HG03565 (cell line): ENCODE results near the gene LINC01488.

ENCODE experiments used
- ATAC-seq: cut with Tn5 transposase; IDR thresholded peaks from one replicate; pipeline ENCODE4 v1.9.1; 2021; ENCODE audit warnings: mild to moderate bottlenecking, moderate library complexity; ENCODE audit not compliant: unreplicated experiment

LINC01488 gene

GRCh38 chr11:69476509-69476961 lies 4.9 kb upstream of the LINC01488 start:
- ATAC-seq = no peak

GRCh38 chr11:69477086-69477485 lies 4.4 kb upstream of the LINC01488 start:
- ATAC-seq = no peak

DNA sequence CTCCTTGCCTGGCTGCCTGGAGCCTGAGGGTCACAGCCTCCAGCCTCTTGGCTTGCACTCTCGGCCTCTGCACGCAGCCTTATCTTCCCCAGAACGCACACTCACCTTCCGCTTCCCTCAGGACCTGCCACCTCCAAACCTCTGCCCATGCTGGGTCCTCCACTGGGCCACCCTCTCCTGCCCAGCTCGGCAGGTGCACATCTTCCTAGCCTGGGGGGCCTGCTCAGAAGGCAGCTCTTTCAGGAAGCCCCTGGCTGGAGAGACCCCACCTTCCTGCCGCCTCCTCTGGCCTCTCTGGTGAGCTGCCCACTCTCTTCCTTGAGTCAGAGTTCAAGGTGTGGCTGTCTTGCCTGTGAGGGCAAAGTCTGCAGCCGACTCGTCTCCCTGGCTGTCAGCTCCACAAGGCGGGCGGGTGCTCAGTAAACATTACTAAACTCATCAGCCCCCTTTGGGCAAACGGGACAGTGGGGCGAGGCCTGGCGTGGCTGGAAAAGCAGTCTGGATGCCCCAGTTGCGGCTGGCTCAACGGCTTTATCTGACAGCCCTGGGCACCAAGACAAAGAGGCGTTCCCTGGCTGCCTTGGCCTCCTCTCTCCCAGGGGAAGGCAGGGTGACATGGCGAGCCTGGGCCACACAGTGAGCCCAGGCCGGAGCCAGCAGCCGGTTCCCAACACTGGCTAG lies 1.7 kb upstream of the LINC01488 start:
- ATAC-seq = no peak

GRCh38 chr11:69480547-69481392 lies 693 bp upstream of the LINC01488 start:
- ATAC-seq = no peak

GRCh38 chr11:69482322-69482721 lies 859 bp downstream of the LINC01488 start:
- no peak for ATAC-seq

GRCh38 chr11:69483170-69483569 lies 1.7 kb downstream of the LINC01488 start:
- no peak for ATAC-seq

- ATAC-seq = no peak
These were observed 2.4 kb downstream of the LINC01488 start for GRCh38 chr11:69483691-69484426.

DNA sequence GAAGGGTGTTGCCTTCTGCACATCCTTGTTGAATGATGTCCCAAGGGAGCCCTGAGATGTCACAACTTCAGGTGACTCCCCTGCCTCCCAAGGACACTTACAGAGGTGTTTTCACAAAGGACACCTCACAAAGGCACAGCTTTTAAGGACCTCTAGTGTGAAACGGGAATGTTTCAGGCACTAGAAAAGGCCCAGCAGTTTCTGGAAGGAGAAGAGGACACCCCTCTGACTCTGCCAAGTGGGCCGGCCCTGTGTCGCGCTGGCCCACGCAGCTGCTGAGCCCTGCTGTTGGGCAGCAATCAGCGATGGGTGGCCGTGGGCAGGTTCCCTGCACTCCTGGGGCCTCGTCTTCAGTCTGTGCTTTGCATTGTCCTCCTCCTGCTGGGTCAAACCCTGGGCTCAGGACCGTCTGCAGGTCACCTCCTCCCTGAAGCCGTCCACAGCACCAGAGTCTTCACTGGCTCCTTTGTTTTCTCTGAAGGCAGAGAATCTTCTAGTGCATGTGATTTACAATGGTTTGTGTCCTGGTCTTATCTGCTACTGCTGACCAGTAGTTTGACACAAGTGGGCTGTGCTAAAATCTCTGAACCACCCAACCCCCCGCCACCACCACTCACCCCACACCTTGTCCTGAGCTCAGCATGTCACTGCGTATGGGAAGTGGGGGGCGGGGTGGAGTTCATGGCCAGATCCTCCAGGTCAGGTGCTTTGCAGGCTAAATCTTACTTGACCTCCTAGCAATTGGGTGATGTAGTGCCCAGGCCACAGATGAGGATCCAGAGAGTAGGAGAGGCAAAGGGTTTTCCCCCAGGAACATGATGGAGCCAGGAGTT lies 3.2 kb downstream of the LINC01488 start:
- no peak for ATAC-seq

- ATAC-seq = no peak
These were observed 4.0 kb downstream of the LINC01488 start for GRCh38 chr11:69485337-69486041.

DNA sequence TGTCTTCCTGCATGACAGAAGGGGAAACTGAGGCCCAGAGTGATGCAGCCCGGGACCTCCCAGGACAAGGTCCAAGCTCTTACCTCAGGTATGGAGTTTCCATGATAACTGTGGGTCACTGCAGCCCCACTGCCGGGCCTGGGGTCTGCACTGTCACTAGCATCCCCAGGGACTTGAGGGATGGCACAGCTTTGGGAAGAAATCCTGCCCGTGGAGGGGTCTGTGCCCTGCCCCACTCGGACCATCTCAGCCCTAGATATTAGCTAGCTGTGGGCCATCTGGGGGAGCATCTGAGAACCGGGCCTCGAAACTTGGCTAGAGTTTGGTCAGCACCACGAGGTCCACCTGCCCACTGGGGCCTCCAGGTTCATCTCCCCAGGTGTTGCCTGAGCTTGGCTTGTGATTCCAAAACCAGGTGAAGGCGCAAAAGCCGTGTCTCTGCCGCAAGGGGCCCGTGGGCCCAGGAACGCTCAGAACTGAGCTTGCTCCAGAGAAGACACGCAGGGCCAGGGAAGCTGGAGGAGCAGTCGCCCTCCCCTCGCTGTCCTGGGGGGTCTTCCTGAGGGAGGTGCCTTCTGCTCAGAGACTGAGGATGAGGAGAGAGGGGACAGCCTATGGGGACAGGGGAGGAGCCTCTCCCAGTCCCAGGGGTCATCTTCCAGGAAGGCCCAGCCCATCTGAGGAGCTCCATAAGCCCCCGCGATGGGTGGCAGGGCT lies 4.8 kb downstream of the LINC01488 start:
- no peak for ATAC-seq

DNA sequence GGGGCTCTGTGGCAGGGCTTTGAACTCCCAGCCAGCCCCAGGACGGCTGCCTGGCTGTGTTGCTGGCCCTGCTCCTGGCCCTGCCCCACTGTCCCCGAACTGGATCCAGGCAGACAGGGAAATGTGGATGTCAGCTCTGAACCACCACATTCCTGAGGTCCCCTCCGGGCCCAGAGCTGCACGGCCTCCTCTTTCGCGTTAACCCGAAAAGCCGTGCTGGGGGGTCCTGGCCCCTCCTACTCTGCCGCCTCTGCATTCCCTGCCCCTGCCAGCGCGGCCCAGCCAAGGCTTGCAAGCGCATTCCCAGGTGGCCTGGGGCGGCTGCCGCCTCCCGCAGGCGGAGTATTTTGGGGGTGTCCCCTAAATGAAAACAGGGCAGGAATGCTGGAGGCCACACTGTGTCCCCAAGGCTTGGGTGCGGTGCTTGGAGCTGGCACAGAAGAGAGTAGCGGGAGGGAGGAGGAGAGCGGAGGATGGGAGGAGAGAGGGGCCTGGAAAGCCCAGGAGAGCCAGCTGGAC lies 5.4 kb downstream of the LINC01488 start:
- ATAC-seq = no peak

- no peak for ATAC-seq
These were observed 5.9 kb downstream of the LINC01488 start for GRCh38 chr11:69487391-69487790.

DNA sequence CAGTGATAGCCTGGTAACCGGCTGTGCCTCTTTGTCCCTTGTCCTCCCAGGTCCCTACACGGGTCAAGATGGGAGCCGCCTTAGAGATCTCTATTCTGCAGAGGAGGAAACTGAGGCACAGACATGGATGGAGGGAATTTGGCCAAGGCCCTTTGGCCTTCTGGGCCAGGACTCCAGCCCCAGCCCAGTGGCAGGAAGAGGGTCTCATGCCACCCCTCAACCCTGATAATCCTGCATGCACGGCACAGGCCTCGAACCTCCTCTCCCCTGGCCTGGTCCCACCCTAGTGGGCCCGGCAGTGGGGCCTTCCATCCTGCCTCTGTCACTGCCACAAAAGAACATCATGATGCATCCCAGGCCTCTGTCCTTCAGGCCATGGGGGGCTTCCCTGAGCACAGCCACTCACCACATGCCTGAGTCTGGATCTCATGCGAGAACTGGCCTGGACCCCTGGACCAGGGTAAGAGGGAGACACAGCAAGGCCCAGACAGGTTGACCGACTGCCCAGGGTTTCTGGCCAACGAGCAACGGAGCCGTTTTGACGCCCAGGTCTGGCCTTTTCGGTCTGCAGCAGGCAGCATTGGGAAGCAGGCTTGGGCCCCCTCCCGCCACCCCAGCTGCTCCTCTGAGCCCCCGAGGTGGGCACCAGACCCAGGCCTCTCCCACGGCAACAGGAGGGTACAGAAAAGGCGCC lies 6.5 kb downstream of the LINC01488 start:
- ATAC-seq = no peak

- ATAC-seq = no peak
These were observed 7.1 kb downstream of the LINC01488 start for GRCh38 chr11:69488543-69488940.

DNA sequence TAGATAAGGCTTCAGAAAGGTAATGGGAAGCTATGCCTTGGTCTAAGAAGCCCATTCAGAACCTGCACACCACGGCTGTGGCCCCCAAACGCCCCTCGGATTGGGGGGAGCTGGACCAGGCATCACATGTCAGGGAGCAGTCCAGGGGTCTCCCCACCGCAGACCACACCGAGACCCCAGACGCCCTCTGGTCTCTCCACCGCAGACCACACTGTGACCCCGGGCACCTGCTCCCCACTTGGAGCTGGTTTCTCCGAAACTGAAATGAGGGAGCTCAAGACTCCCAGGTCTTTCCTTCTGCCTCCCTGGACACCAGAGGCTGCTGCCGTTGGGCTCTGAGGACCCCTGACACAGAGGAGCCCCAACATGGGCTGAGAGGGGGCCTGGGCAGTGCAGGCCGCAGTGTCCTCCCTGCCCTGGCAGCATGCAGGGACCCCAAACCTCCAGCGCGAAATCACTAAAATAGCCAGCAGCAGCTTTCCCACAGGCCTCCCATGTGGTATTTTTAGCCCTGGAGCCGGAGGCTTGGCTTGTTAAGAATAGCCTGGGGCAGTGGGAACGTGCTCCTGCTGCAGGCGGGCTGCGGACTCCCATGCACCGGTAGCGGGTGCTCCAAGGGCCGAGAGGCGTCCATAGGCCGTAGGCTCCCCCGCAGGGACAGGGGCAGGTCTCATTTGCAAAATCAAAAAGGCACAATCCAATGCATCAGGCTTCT lies 7.7 kb downstream of the LINC01488 start:
- ATAC-seq = no peak

DNA sequence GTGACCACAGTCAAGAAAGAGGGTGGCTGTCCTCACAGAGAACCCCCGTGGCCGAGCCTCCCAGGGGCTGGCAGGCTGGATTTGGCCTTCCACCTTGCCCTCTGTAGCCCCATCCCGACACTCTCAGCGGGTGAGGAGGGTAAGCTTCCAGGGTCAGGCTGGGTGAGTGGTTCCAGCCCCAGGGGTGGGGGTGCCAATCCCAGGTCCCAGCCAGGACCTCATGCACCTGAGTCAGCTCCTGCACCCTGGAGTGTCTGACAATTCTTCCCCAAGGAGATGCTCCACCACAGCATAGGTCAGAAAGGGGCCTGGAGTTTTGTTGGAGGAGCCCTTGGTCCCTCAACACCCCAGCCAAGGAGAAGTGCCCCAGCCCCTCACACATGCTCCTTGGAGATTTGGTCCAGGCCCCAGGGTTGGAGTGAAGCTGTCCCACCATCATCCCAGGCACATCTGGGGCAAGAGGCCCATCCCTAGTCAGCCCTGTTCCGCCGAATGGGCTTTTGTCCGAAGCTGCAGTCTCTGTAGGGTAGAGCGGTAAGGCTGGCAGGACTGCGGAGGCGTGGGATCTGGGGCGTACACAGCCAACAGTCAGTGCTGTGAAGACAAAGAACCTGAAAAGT lies 8.4 kb downstream of the LINC01488 start:
- ATAC-seq = no peak

DNA sequence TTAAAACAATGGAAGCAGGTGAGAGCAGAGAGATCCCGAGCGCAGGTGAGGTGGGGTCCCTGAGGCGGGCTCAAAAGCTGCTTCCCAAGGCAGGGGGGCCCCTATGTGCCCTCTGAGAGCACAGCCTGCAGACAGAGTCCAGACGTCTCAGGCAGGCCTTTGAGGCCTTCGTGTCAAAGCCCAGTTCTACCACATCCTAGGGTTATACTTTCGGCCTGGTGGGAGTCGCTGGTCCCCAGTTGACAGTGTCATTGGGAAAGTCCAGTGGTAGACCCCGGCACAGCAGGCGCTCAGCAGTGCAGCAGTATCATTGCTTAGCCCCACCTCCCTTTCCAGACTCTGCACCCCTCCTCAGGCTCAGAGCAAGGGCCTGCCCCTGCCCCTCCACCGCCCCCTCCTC lies 9.1 kb downstream of the LINC01488 start:
- no peak for ATAC-seq
